Mononuclear cell (primary cell): ENCODE results near the gene AVEN. TPM values are rescaled to one million over a fixed set of nuclear protein-coding genes. Genes with fewer than 3 reads are reported as not detected.

ENCODE experiments used
- H3K27me3 ChIP-seq: 2 replicates; pipeline ENCODE4 v1.6.0; 2011; ENCODE audit warnings: low read length, control low read depth; ENCODE audit not compliant: insufficient read depth
- H3K4me1 ChIP-seq: 2 replicates; pipeline ENCODE4 v1.5.1; 2011; ENCODE audit warnings: mild to moderate bottlenecking, low read length, control low read depth; ENCODE audit not compliant: insufficient read depth
- H3K4me3 ChIP-seq: 2 replicates; pipeline ENCODE4 v1.5.1; 2011; ENCODE audit warnings: mild to moderate bottlenecking, low read length, moderate library complexity
- H3K9me3 ChIP-seq: 2 replicates; pipeline ENCODE4 v1.5.1; 2011; ENCODE audit warnings: low read depth, mild to moderate bottlenecking, control low read depth, low read length
- total RNA-seq: library from RNA; depleted of rRNA; stranded (reverse); fragments of >200 nt; gene quantifications from one replicate; pipeline ENCODE4 v1.2.3, GENCODE V29; 2012

AVEN gene
- total RNA-seq, 1 donor, result 5.9 TPM

- no peak overlapping the region for H3K4me3 ChIP-seq
- H3K9me3 ChIP-seq, result no peaks in the 10 kb centered on the region
- H3K4me1 ChIP-seq, result no peaks in the 10 kb centered on the region
- H3K27me3 ChIP-seq, result no peaks in the 10 kb centered on the region
These were observed 58.8 kb downstream of the AVEN start for GRCh38 chr15:33980159-33980558.

DNA sequence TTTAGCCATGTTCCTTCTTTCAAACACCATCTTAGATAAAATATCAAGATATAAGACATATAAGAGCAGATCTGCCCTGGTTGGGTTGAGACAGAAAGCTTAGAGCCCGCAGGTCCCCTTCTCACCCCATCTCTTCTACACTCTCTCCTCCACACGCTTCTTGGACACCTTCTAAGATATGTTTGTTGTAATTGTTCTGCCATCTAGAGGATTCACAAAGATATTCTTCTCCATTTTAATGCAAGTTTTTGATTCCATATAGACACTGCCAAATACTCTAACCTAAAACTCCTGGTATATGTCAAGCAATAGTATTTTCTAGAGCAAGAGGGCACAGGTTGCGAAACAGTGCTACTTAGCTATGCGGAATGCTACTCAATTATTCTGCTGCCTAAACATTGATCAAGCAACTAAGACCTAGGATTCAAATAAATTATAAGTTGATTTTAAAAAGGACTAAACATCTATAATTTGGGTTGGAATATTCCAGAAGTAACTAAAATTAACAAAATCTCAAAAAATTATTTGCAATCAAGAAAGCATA is 63.9 kb downstream of the AVEN start:
- no peaks in the 10 kb centered on the region for H3K27me3 ChIP-seq
- H3K4me3 ChIP-seq, result no peak overlapping the region
- H3K4me1 ChIP-seq, result no peaks in the 10 kb centered on the region
- no peaks in the 10 kb centered on the region for H3K9me3 ChIP-seq

- no peaks in the 10 kb centered on the region for H3K27me3 ChIP-seq
- no peaks in the 10 kb centered on the region for H3K4me1 ChIP-seq
- no peak overlapping the region for H3K4me3 ChIP-seq
- no peaks in the 10 kb centered on the region for H3K9me3 ChIP-seq
These were observed 67.2 kb downstream of the AVEN start for GRCh38 chr15:33971811-33972210.

DNA sequence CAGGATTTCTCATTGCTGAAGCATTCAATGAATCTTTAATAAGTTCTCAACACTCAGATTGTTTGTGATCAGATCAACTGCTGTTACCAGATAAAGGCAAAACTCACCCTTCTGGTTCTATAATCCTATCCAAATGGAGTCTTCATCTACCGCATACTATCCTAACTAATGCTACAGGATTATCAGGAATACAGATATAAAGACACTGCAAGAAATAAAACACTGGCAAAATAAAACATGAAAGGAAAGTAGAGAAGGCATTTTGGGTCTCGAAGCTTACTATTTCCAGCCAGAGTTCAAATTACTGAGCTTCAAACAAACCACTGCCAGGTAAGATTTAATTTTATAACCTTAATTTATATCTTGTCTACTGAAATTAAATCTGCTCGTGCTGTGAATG is 70.2 kb downstream of the AVEN start:
- H3K4me3 ChIP-seq, result no peak overlapping the region
- no peaks in the 10 kb centered on the region for H3K27me3 ChIP-seq
- no peaks in the 10 kb centered on the region for H3K4me1 ChIP-seq
- no peaks in the 10 kb centered on the region for H3K9me3 ChIP-seq

DNA sequence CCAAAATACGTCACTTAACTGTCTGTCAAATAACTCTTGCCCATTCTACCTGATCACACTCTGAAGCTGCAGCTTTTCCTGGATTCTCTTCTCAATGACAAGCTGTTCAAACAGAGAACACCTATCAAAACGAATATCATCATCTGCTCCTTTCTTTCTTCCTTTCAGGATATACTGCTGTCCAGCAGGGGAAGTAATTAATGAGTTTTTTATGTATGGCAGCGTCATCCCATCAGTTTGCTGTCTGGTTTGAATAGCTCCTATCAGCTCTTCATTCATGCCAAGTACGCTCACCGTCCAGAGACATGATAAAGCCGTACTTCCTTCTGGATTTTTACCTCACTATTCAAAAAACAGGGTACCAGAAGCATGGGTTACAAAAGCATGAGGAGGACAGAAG is 70.8 kb downstream of the AVEN start, which contains the start of gene CHRM5:
CHRM5 (plus strand) TSS at position 274 of the 400 bp plus-strand sequence. CDS start 94,221 bp downstream, outside the sequence.
- no peaks in the 10 kb centered on the region for H3K4me1 ChIP-seq
- H3K9me3 ChIP-seq, result no peaks in the 10 kb centered on the region
- no peaks in the 10 kb centered on the region for H3K27me3 ChIP-seq
- H3K4me3 ChIP-seq, result no peak within 1 kb of the TSS

DNA sequence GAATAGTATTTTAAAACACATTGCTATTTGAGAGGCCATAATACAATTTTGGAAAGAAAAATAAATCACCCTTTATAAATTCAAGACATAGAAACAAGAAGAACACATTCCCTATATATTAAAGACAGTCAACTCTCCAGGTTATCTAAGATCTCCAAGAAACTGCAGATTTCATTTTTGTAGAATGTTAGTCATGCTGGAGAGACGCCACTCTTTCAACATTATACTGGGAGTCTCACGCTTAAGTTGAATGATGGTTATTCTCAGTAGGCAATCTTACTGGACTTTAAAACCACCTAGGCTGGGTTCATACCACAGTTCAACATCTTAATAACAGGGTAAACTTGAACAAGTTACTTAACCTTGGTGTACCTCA is 74.4 kb downstream of the AVEN start:
- Histone ChIP-seq H3K4me1 (no peaks in the 10 kb centered on the region), H3K4me3 (no peak overlapping the region), H3K27me3 (no peaks in the 10 kb centered on the region), H3K9me3 (no peaks in the 10 kb centered on the region)

DNA sequence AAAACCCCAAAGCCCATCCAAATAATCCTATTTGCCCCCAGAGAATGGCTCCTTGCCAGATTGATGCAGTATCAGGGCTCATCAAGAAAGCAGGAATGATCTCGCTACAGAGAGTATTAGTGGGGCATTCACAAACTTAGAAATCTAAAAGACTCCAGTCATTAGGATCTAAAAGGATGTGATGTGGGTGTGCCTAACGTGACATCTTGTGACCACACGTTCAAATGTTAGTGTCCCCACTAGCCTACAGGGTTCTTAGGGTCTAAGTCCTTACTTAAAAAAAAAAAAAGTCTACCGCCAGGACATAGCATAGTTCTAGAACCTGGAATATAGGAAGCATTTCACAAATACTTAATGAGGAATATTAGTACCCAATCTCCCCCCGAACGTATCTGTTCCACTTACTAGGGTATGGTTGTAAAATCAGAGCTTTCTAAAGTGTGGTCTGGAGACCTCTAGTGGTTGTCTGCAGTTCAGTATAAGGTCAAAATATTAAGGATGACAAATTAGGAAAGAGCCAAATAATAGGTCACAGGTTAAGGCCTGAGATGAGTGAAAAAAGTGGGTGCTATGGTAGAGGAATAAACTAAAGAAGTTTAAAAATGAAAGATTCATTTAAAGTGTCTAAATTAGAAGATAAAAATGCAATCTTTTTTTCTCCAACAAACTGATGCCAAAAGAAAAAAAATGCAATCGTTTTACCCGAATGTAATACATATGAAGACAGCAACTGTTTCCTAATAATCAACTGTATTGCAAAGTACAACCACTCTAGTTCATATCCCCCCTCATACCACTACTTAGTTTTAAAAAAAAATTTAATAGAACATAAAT is 75.0 kb downstream of the AVEN start:
- no peaks in the 10 kb centered on the region for H3K4me1 ChIP-seq
- no peaks in the 10 kb centered on the region for H3K27me3 ChIP-seq
- no peaks in the 10 kb centered on the region for H3K9me3 ChIP-seq
- H3K4me3 ChIP-seq, result no peak overlapping the region

DNA sequence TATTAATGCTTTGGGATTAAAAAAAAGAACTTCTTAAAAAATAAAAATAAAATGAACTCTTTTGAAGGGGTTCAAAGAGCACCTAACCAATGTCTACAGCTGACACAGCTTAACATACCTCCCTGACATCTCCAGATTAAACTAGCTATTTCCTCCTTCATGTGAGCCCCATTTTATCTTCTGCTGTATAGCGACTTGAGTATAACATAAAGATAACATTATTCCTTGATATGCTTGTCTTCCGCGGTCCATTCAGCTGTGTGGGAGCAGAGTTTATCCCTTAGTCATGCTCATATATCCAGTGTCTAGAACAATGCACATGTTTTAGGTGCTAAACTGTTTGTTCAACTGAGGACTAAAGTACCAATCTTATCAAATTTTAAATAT is 78.5 kb downstream of the AVEN start:
- Histone ChIP-seq H3K27me3 (no peaks in the 10 kb centered on the region), H3K9me3 (no peaks in the 10 kb centered on the region), H3K4me1 (no peaks in the 10 kb centered on the region), H3K4me3 (no peak overlapping the region)

DNA sequence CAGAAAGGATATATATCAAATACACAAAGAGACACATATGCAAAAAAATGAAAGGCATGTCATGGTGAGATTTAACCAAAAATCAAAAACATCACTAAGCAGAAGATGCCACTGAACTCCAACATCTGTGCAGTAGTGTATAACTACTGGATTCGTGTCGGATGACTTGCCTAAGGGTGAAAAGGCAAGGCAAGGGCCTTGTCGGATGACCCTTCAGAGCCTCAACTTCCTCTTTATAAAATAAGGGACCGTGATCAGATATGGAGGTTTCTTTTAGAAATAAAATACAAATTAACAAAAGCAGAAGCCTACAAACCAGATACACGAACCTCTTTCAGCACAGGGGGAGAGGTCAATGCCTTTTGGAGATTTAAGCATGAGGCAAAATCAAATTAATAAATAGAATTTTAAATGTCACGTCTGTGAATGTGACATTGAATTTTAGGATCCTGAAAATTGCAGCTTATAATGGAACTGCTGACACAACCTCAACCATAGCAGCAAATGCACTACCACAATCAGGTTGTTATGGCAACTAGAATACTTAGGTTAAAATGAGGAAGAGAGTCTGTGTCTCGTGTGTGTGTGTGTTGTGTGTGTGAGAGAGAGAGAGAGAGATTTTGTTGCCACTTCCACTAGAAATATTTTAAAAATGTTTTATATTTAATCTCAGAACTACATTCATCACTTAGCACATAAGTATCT is 79.0 kb downstream of the AVEN start:
- H3K27me3 ChIP-seq, result no peaks in the 10 kb centered on the region

DNA sequence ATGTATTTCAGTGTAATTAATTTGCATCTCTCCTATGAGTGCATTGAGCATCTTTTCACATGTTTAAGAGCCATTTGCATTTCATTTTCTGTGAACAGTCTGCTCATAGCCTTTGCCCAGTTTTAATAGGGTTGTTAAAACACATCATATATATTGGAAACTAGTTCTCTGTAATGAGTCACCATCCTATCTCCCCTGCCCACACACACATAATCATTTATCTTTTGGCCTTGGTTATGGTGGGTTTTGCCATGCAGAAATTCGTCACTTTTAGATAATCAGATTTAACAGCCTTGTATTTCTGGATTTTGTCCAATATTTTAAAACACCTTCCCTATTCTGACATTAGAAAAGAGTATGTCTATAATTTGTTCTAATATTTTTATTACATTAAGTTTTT is 82.6 kb downstream of the AVEN start:
- H3K9me3 ChIP-seq, result no peaks in the 10 kb centered on the region
- no peaks in the 10 kb centered on the region for H3K27me3 ChIP-seq
- no peaks in the 10 kb centered on the region for H3K4me1 ChIP-seq
- no peak overlapping the region for H3K4me3 ChIP-seq

More for the DNA sequence above, 79.0 kb downstream of the AVEN start:
- Histone ChIP-seq H3K4me1 (no peaks in the 10 kb centered on the region), H3K4me3 (no peak overlapping the region), H3K9me3 (no peaks in the 10 kb centered on the region)

DNA sequence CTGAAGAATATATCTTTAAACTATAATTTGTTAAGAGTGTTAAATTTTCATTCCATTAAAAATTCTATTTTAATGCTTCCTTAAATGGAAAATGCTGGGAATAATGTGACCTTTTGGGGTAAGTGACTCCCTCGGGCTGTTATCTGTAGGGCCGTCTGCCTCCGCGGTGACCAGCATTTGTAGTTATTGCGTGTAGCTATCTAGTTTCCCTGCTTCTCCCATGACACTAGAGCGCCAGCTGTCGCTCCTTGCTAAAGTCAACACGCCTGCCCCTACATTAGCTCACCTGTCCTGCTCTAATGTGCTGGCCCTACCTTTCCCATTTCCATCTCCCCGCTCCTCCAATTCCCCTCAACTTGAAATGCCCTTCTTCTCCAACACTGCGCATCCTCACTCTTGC is 83.1 kb downstream of the AVEN start:
- Histone ChIP-seq H3K4me1 (no peaks in the 10 kb centered on the region), H3K4me3 (no peak overlapping the region), H3K9me3 (no peaks in the 10 kb centered on the region), H3K27me3 (no peaks in the 10 kb centered on the region)

GRCh38 chr15:33946152-33946551 is 92.9 kb downstream of the AVEN start:
- Histone ChIP-seq H3K9me3 (no peaks in the 10 kb centered on the region), H3K27me3 (no peaks in the 10 kb centered on the region), H3K4me1 (no peaks in the 10 kb centered on the region), H3K4me3 (no peak overlapping the region)

- Histone ChIP-seq H3K9me3 (no peaks in the 10 kb centered on the region), H3K4me1 (no peaks in the 10 kb centered on the region), H3K27me3 (no peaks in the 10 kb centered on the region), H3K4me3 (no peak overlapping the region)
These were observed 97.5 kb downstream of the AVEN start for GRCh38 chr15:33941279-33942063.

- Histone ChIP-seq H3K27me3 (no peaks in the 10 kb centered on the region), H3K4me3 (no peak overlapping the region), H3K9me3 (no peaks in the 10 kb centered on the region), H3K4me1 (no peaks in the 10 kb centered on the region)
These were observed 104.1 kb downstream of the AVEN start for GRCh38 chr15:33934921-33935320.

DNA sequence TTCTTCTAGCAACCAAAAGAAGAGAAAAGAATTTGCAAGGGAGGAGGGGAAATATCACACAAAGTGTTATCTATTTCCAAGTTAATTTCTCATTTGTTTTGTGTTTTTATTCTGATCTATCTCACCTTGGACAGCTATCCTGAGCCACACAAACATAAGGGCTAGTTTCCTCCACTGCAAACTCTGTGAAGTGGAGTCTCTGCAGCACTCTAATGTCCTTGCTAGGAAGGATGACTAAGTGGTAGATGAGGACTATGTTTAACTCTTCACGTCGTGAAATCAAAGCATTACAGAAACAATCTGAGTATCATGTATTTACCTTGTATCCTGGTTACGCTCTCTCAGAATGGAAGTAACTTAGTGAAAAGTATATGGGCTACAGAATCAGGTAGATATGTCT is 104.6 kb downstream of the AVEN start:
- H3K4me3 ChIP-seq, result no peak overlapping the region
- H3K4me1 ChIP-seq, result no peaks in the 10 kb centered on the region
- H3K27me3 ChIP-seq, result no peaks in the 10 kb centered on the region
- no peaks in the 10 kb centered on the region for H3K9me3 ChIP-seq
